ENCODE results near the gene ALX4.

ALX4 gene

DNA sequence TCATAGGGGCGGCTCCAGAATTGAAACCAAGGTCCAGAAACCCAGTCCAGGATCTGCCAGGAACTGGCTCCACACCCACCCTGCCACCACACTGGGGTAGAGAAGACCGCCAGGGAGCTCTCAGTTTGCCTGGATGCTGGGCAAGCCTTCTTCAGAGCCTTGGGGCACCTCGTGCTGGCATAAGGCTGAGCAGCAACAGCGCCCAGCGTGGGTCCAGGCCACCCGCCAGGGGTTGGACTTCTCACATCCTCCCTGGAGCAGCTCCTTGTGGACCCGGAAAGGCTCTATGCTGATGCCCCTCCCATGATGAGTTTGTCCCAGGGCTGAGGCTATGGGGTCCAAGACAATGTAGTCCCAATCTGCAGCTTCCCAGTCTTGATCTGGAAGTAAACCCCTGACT, 29.7 kb downstream of the ALX4 start:
- Histone ChIP-seq H3K27me3 (ENCODE audit: insufficient read depth, insufficient read length) (no peaks in the 10 kb centered on the region), H3K4me1 (ENCODE audit: insufficient read depth, insufficient read length) (peaks cover 6% of the 10 kb centered on the region), H3K9ac (ENCODE audit: insufficient read length, low read depth) (no peak overlapping the region), H3K36me3 (ENCODE audit: insufficient read depth, insufficient read length, low read length) (no peaks in the 10 kb centered on the region), H3K9me3 (ENCODE audit: insufficient read depth, low read length) (peaks cover 8% of the 10 kb centered on the region; the same call in 1 of the 2 replicates), H3K4me3 (ENCODE audit: insufficient read length, low read depth) (no peak overlapping the region)
- TF ChIP-seq ZNF274 (IDR thresholded peaks at IDR 0.05; ENCODE audit: low read depth, low read length) (no peak), YY1 (IDR thresholded peaks at IDR 0.05; ENCODE audit: insufficient read depth, insufficient read length) (no peak), SUZ12 (IDR thresholded peaks at IDR 0.05; ENCODE audit: extremely low read depth, insufficient read depth, insufficient read length) (no peak)
- DNase-seq (ENCODE audit: low read depth, low spot score), result no peak

DNA sequence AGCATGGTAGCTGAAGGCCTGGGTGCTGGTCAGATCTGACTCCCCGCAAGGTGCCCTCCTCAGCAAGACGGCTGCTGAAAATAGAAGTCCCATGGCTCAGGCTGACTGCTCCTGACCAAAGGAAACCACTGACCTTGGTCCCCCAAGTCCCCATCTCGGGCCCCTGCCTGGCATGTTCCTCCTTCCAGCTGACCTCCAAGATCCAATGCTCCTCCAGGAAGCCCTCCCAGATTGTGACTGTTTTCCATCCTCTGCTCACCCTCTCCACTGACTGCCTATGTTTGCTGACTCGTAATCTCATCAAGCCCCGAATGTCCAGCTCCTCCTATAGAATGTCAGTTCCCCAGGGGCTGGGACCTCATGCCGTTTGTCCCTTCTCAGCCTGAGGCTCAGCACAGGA, 30.5 kb downstream of the ALX4 start:
- peaks cover 6% of the 10 kb centered on the region for H3K4me1 ChIP-seq (ENCODE audit: insufficient read depth, insufficient read length)
- H3K9ac ChIP-seq (ENCODE audit: insufficient read length, low read depth), result no peak overlapping the region
- H3K27me3 ChIP-seq (ENCODE audit: insufficient read depth, insufficient read length), result no peaks in the 10 kb centered on the region
- no peaks in the 10 kb centered on the region for H3K36me3 ChIP-seq (ENCODE audit: insufficient read depth, insufficient read length, low read length)
- no peak overlapping the region for H3K4me3 ChIP-seq (ENCODE audit: insufficient read length, low read depth)
- no peak for DNase-seq (ENCODE audit: low read depth, low spot score)
- peaks cover 8% of the 10 kb centered on the region; the same call in 1 of the 2 replicates for H3K9me3 ChIP-seq (ENCODE audit: insufficient read depth, low read length)
- TF ChIP-seq SUZ12 (IDR thresholded peaks at IDR 0.05; ENCODE audit: extremely low read depth, insufficient read depth, insufficient read length), result no peak
- no peak for TF ChIP-seq YY1 (IDR thresholded peaks at IDR 0.05; ENCODE audit: insufficient read depth, insufficient read length)
- TF ChIP-seq ZNF274 (IDR thresholded peaks at IDR 0.05; ENCODE audit: low read depth, low read length), result no peak

GRCh38 chr11:44277196-44278090, 32.5 kb downstream of the ALX4 start:
- H3K4me3 ChIP-seq (ENCODE audit: insufficient read length, low read depth), result no peak overlapping the region
- H3K36me3 ChIP-seq (ENCODE audit: insufficient read depth, insufficient read length, low read length), result no peaks in the 10 kb centered on the region
- TF ChIP-seq ZNF274 (IDR thresholded peaks at IDR 0.05; ENCODE audit: low read depth, low read length), result no peak
- TF ChIP-seq SUZ12 (IDR thresholded peaks at IDR 0.05; ENCODE audit: extremely low read depth, insufficient read depth, insufficient read length), result no peak
- TF ChIP-seq YY1 (IDR thresholded peaks at IDR 0.05; ENCODE audit: insufficient read depth, insufficient read length), result no peak
- DNase-seq (ENCODE audit: low read depth, low spot score), result no peak
- no peak overlapping the region for H3K9ac ChIP-seq (ENCODE audit: insufficient read length, low read depth)
- H3K4me1 ChIP-seq (ENCODE audit: insufficient read depth, insufficient read length), result peaks cover 6% of the 10 kb centered on the region
- peaks cover 8% of the 10 kb centered on the region; the same call in 1 of the 2 replicates for H3K9me3 ChIP-seq (ENCODE audit: insufficient read depth, low read length)
- H3K27me3 ChIP-seq (ENCODE audit: insufficient read depth, insufficient read length), result no peaks in the 10 kb centered on the region

- Histone ChIP-seq H3K27me3 (ENCODE audit: insufficient read depth, insufficient read length) (no peaks in the 10 kb centered on the region), H3K4me1 (ENCODE audit: insufficient read depth, insufficient read length) (peaks cover 3% of the 10 kb centered on the region), H3K36me3 (ENCODE audit: insufficient read depth, insufficient read length, low read length) (no peaks in the 10 kb centered on the region), H3K9me3 (ENCODE audit: insufficient read depth, low read length) (no peaks in the 10 kb centered on the region), H3K4me3 (ENCODE audit: insufficient read length, low read depth) (no peak overlapping the region), H3K9ac (ENCODE audit: insufficient read length, low read depth) (no peak overlapping the region)
- no peak for DNase-seq (ENCODE audit: low read depth, low spot score)
- no peak for TF ChIP-seq SUZ12 (IDR thresholded peaks at IDR 0.05; ENCODE audit: extremely low read depth, insufficient read depth, insufficient read length)
- no peak for TF ChIP-seq YY1 (IDR thresholded peaks at IDR 0.05; ENCODE audit: insufficient read depth, insufficient read length)
- TF ChIP-seq ZNF274 (IDR thresholded peaks at IDR 0.05; ENCODE audit: low read depth, low read length), result no peak
These were observed 33.9 kb downstream of the ALX4 start for GRCh38 chr11:44275961-44276550.

GRCh38 chr11:44275241-44275640, 34.7 kb downstream of the ALX4 start:
- peaks cover 7% of the 10 kb centered on the region for H3K4me1 ChIP-seq (ENCODE audit: insufficient read depth, insufficient read length)
- no peak overlapping the region for H3K4me3 ChIP-seq (ENCODE audit: insufficient read length, low read depth)
- no peak for DNase-seq (ENCODE audit: low read depth, low spot score)
- H3K36me3 ChIP-seq (ENCODE audit: insufficient read depth, insufficient read length, low read length), result no peaks in the 10 kb centered on the region
- no peaks in the 10 kb centered on the region for H3K9me3 ChIP-seq (ENCODE audit: insufficient read depth, low read length)
- H3K9ac ChIP-seq (ENCODE audit: insufficient read length, low read depth), result no peak overlapping the region
- TF ChIP-seq ZNF274 (IDR thresholded peaks at IDR 0.05; ENCODE audit: low read depth, low read length), result no peak
- no peak for TF ChIP-seq YY1 (IDR thresholded peaks at IDR 0.05; ENCODE audit: insufficient read depth, insufficient read length)
- TF ChIP-seq SUZ12 (IDR thresholded peaks at IDR 0.05; ENCODE audit: extremely low read depth, insufficient read depth, insufficient read length), result no peak
- no peaks in the 10 kb centered on the region for H3K27me3 ChIP-seq (ENCODE audit: insufficient read depth, insufficient read length)

- H3K27me3 ChIP-seq (ENCODE audit: insufficient read depth, insufficient read length), result no peaks in the 10 kb centered on the region
- no peaks in the 10 kb centered on the region for H3K36me3 ChIP-seq (ENCODE audit: insufficient read depth, insufficient read length, low read length)
- no peak overlapping the region for H3K4me3 ChIP-seq (ENCODE audit: insufficient read length, low read depth)
- TF ChIP-seq SUZ12 (IDR thresholded peaks at IDR 0.05; ENCODE audit: extremely low read depth, insufficient read depth, insufficient read length), result no peak
- TF ChIP-seq YY1 (IDR thresholded peaks at IDR 0.05; ENCODE audit: insufficient read depth, insufficient read length), result no peak
- TF ChIP-seq ZNF274 (IDR thresholded peaks at IDR 0.05; ENCODE audit: low read depth, low read length), result no peak
- no peak for DNase-seq (ENCODE audit: low read depth, low spot score)
- H3K9ac ChIP-seq (ENCODE audit: insufficient read length, low read depth), result no peak overlapping the region
- no peaks in the 10 kb centered on the region for H3K9me3 ChIP-seq (ENCODE audit: insufficient read depth, low read length)
- peaks cover 12% of the 10 kb centered on the region for H3K4me1 ChIP-seq (ENCODE audit: insufficient read depth, insufficient read length)
These were observed 35.5 kb downstream of the ALX4 start for GRCh38 chr11:44274404-44274803.

- Histone ChIP-seq H3K4me1 (ENCODE audit: insufficient read depth, insufficient read length) (peaks cover 21% of the 10 kb centered on the region), H3K9me3 (ENCODE audit: insufficient read depth, low read length) (no peaks in the 10 kb centered on the region), H3K4me3 (ENCODE audit: insufficient read length, low read depth) (no peak overlapping the region), H3K27me3 (ENCODE audit: insufficient read depth, insufficient read length) (no peaks in the 10 kb centered on the region), H3K36me3 (ENCODE audit: insufficient read depth, insufficient read length, low read length) (no peaks in the 10 kb centered on the region), H3K9ac (ENCODE audit: insufficient read length, low read depth) (no peak overlapping the region)
- TF ChIP-seq ZNF274 (IDR thresholded peaks at IDR 0.05; ENCODE audit: low read depth, low read length), result no peak
- TF ChIP-seq YY1 (IDR thresholded peaks at IDR 0.05; ENCODE audit: insufficient read depth, insufficient read length), result no peak
- no peak for TF ChIP-seq SUZ12 (IDR thresholded peaks at IDR 0.05; ENCODE audit: extremely low read depth, insufficient read depth, insufficient read length)
- no peak for DNase-seq (ENCODE audit: low read depth, low spot score)
These were observed 38.7 kb downstream of the ALX4 start for GRCh38 chr11:44271286-44271685.

Measured in NT2/D1 (cell line).